NCI-H2171 (cell line): ENCODE data around the gene SH3PXD2A.

Experiments used
- DNase-seq: peaks from one replicate; lab custom pipeline; 2025; lab: John Stamatoyannopoulos, UW

SH3PXD2A gene, protein sequence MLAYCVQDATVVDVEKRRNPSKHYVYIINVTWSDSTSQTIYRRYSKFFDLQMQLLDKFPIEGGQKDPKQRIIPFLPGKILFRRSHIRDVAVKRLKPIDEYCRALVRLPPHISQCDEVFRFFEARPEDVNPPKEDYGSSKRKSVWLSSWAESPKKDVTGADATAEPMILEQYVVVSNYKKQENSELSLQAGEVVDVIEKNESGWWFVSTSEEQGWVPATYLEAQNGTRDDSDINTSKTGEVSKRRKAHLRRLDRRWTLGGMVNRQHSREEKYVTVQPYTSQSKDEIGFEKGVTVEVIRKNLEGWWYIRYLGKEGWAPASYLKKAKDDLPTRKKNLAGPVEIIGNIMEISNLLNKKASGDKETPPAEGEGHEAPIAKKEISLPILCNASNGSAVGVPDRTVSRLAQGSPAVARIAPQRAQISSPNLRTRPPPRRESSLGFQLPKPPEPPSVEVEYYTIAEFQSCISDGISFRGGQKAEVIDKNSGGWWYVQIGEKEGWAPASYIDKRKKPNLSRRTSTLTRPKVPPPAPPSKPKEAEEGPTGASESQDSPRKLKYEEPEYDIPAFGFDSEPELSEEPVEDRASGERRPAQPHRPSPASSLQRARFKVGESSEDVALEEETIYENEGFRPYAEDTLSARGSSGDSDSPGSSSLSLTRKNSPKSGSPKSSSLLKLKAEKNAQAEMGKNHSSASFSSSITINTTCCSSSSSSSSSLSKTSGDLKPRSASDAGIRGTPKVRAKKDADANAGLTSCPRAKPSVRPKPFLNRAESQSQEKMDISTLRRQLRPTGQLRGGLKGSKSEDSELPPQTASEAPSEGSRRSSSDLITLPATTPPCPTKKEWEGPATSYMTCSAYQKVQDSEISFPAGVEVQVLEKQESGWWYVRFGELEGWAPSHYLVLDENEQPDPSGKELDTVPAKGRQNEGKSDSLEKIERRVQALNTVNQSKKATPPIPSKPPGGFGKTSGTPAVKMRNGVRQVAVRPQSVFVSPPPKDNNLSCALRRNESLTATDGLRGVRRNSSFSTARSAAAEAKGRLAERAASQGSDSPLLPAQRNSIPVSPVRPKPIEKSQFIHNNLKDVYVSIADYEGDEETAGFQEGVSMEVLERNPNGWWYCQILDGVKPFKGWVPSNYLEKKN

DNA sequence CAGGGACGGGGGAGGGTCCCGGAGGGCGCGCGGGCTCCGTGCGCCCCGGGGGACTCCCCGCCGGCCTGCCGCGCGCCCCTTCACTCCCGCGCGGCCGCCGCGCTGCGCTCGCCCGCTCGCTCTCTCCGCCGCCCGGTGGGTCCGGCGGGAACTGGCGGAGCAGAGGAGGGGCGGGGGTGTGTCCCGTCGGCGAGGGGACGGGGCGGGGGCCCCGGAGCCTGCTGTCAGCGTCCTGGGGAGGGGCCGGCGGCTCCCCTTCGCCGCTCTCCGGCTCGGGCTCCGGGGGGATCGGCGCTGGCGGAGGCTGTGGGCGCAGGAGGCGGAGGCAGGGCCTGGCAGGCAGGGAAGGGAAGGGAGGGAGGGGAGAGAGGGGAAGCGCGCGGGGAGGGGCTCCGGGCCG, at the start of gene SH3PXD2A:
Gene SH3PXD2A (minus strand): TSS at position 153 of the 400 bp plus-strand sequence. CDS start 310 bp downstream, outside the sequence.
- DNase-seq: peak; percentile 35

DNA sequence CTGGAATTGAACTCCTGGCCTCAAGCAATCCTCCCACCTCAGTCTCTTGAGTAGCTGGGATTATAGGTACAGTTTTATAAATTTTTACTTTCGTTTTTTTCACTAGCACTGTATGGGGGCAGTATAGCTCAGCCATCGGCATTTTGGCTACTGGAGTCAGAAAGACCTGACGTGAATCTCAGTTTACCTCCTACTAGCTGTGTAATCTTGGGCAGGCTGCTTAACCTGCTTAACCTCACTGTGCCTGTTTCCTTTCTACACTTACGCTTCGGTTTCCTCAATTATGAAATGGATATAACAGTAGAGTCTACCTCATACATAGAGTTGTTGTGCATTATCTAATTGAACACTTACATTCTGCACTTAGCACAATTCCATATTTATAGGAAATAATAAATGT, 45.9 kb upstream of the SH3PXD2A start:
- no peak for DNase-seq

DNA sequence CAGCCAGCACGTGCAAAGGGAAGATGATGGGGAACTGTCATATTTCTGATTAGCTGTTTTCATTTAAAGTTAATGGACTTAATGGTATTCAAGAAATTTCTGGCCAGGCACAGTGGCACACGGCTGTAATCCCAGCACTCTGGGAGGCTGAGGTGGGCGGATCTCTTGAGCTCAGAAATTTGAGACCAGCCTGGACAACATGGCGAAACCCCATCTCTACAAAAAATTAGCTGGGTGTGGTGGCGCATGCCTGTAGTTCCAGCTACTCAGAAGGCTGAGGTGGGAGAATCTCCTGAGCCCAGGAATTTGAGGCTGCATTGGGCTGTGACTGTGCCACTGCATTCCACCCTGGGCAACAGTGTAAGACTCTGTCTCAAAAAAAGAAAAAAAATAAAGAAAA, 43.9 kb upstream of the SH3PXD2A start:
- no peak for DNase-seq

DNA sequence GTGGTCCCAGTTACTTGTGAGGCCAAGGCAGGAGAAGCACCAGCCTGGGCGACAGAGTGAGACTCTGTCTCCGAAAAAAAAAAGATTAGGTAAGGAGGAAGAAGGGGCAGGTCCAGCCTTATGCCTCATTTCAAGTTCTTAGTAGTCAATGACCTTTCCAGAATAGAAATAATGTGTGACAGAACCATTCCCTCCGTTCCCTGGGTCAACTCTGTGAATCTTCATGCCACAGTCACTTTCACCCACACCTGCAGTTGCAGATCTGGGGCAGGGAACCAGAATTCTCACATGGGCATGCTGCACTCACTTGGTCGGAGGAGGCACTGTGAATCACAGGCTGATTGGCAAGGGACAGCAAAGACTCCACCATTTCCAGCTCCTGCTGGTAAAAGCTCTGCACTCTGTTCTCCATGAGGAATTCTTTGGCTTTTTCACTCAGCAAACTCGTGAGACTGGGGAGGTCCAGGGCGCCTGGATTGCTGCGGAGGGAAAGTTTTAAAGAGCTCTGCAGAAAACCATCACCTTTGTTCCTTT, 41.9 kb upstream of the SH3PXD2A start:
- no peak for DNase-seq

DNA sequence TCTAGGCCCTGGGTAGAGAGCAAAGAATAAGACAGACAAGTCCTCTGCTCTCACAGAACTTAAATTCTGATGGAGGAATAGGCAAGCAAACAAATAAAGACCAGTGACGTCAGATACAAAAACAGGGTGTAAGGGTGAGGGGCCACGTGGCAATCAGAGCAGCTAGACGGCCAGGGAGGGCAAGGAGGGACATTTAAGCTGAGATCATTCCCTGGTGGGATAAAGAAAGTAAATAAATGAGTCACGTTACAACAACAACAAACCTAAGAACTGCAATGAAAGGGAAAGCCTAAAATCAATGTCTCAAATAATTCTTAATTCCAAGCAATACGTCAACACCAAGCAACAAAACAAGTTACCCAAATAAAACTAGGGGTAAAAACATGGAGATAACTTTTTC, 40.8 kb upstream of the SH3PXD2A start:
- no peak for DNase-seq

DNA sequence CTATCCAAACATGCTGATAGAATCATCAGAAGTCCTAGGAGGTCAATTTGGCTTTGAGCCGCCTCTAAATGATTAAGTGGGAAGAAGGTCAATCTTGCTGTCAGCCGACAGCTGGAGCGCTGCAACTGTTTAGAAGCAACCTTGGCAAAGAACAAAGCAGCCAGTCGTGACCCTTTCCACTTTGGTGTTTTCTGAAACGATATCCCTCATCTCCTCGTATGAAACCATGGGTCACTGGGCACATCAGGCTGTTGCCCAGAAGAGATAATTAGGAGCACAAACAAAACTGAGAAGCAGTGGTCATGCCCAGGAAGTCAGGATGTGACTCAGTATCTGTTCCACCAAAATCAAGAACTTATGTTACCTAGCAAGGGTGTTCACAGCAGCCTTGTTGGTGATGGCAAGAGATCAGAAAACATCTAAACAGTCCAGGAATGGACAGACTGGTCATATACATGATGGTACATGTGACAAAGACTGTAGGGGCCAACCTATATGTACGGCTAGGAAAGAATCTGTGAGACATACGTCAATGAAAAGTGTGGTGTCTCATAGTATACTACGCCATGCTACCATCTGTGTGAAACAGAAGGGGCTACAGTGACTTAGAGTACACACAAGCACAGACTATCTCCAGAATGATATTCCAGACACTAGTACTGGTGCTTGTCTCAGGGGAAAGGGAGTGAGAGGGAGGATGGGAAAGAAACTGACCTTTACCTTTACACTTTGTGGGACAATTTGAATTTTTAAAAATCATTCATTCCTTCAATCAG, 40.2 kb upstream of the SH3PXD2A start:
- DNase-seq: no peak

DNA sequence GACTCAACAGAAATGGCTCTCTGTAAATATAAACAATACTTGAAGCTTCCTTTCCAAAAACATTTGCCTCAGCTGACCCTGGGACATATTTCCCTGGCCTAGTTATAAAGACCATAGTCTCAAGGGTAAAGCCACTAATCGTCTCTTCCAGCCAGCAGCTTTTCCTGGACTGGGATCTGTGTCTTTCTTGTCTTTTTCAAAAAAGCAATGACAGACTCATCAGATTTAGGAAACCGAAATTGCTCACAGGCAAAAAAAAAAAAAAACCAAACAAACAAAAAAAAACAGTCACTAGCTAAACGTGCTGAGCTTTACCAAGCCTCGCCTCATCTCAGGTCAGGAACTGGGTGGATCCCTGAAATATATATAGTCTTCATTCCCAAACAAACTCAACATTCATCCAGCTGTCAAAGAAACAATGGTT, 39.1 kb upstream of the SH3PXD2A start:
- no peak for DNase-seq

DNA sequence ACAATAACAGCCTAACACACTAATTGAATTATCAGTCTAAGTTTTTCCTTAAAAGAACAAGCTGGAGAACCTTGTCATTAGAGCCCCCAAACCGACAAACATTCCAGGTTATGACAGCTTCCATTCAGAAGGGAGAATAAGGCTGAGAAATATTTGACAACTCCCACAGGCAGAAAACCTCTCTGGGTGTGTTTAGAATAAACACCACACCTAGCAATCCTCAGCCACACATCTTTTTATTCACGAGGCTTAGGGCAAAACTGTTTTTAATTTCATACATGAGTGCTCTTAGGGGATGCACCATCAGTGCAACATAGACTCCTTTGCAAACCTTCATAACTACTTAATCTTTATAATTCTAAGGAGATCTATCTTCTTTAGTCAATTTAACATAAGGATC, 38.4 kb upstream of the SH3PXD2A start:
- no peak for DNase-seq

DNA sequence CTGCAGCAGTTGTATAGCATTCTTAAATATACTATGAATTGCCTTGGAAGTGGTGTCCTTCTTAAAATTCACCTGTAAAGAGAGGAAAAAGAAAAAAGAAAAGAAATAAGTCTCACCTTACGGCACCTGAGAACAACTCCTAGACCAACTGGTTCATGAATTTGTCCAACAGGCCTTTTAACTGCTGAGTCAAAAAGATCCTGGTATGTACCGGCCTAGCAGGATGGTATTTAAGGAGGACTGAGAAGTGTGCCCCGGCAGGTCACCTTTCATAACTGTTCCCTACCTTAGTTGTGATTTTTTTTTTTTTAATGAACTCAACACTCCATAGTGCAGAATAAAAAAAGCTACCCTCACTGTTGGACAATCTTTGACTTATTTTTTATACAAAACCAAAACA, 36.8 kb upstream of the SH3PXD2A start:
- no peak for DNase-seq

DNA sequence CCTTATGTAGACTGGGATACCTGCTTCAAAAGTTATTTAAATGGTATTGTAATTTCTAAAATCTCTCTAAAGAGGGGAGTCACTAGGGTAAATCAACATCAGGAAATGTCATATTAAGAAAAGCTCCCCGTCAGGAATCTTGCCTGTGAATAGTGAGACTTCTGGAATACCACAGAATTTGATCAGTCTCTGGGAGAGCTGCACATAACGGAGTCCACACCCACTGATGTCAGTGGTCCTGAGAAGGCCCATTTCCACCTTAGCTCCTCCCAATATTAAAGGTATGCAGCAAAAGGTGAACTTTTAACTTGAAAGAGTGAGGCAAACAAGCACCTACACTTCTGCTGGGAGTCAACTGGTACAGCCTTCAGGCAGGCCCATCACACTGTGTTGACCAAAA, 35.3 kb upstream of the SH3PXD2A start:
- DNase-seq: no peak

DNA sequence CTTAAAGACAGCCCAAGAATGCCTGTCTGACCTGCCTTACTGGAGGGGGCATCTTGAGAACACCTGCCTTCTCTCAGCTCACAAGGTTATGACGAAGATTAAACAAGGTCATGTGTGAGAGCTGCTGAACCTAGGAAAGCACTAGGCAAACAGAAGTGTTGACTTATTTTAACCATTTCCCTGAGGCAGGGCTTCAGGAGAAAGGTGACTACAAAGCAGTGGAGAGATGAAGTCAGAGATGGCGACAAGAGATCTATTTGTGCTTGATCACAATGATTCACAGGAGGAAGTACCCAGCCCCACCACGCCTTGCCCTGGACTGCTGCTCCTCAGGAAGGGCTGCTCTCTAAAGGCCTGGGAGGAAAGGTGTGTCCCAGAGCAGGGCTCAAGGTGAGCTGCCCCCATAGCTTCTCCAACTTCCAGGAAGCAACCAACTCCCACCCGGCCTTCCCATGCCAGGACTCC, 34.9 kb upstream of the SH3PXD2A start:
- no peak for DNase-seq

DNA sequence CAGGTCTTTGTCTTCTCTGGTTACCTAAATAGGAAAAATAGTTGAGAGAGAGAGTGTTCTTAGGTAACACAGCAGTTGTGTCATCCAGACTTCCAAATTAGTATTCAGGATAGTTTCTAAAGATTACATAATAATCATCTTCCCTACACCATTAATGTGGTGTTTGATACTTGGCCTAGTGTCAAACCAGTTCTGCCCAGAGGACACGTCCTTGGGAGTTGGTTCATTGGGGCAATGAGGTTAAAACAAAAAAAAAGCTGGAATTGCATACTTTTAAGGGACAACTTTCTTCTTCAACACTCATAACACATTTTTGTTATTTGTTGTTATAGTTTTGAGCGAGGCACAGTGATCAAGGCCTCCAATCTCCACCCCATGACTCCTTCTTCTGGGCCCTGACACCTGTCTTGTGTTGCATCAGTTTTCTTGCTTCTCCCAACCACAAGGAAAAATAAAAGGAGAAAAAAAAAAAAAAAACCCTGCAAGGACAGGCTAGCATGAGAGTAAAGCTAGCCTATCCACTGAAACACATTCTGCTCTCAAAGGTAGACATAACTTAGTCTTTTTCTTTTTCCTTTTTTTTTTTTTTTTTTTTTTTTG, 33.8 kb upstream of the SH3PXD2A start:
- no peak for DNase-seq

DNA sequence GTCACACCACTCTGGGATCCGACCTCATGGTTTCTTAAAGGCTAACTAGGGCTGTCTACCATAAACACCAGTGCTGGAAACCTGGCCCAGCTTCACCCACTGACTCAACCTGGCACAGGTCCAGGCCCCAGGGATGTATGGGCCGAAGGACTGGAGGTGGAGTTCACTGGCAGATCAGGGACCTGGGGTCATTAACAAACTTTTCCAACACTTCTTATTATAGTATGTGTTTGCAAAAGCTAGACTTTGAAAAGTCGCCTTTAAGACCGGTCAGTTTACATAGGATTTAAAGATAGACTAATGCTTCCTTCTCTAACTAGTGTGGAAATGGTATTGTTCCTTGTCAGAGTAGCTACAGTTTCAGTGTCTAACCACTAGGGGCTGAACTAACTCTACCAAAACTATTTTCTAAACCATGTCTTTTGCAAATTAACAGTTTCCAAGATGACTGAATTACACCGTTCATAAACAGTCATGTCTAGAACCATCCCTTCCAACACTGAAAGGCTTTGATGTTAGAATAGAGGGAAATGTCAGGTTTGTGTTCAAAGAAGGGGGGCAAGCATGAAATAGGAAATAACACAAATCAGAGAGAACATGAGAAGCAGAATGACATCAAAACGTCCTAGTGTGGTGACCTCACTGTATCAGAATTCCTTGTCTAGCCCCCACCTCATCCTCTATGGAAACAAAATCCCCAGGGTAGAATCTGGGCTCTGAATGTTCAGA, 32.9 kb upstream of the SH3PXD2A start:
- DNase-seq: no peak

DNA sequence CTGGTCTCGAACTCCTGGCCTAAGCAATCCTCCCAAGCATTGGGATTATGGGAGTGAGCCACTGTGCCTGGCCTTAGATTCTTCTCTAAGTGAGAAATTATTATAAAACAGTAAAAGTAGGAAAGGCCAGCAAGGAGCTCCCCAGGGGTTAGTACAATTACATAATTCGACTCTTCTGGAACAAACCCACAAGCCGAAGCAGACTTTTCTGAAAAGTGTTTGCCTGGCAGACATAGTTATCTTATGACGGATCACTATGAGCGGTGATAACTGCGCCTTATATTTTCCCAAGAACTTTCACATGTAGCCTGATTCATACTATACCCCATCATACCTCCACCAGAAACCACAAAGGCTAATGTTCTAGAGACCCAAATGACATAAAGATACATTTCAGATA, 30.2 kb upstream of the SH3PXD2A start:
- DNase-seq: no peak

DNA sequence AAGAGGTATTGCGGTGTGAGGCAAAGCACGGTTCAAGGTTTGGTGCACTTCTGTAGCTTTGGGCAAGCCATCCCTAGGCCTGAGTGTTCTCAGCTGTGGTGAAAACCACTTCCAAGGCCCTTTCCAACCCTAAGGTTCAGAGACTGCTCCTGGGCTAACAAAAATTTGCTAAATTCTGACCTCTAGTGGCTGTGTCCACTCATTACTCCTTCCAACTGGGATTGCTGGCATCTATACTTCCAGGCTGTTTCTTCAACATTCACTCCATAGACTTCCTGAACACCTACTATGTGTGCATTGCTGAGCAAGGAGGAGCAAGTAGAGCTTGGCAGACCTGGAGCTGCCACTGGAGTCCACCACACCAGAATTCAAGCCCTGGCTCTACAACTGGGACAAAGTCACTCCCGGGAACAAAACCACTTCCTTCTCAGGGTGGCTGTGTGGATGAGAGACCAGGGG, 29.3 kb upstream of the SH3PXD2A start:
- peak; percentile 9 for DNase-seq

DNA sequence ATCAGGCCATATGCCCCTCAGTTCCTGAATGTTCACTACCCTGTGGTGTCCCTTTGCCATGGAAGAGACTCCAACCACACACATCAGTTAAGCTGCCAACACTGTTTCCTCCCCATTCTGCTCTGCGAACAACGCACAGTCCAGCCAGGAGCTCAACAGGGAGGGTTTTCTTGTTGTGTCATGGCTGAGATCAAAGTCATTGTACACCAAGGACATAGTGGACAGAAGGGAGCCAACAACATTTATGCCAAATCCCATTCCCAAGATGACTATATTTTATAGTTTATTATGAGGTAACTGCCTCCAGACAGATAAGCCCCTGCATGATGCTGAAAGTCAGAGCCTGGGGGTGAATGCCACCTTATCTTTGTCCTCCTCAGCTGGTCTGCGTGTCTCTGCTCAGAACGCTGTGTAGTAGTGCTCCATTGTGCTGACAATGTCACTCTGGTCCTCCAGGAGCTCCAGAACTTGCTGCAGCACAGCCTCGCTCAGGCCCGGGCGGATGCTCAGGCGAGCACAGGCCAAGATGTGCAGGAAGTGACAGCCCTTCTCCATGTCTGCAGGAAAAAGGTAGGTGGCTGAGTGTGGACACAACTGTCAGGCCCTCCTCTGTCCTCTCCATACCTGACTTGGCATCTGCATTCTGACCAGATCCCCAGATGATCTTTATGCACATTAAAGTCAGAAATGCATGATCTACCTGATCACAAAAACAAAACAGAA, 27.1 kb upstream of the SH3PXD2A start:
- DNase-seq: no peak

DNA sequence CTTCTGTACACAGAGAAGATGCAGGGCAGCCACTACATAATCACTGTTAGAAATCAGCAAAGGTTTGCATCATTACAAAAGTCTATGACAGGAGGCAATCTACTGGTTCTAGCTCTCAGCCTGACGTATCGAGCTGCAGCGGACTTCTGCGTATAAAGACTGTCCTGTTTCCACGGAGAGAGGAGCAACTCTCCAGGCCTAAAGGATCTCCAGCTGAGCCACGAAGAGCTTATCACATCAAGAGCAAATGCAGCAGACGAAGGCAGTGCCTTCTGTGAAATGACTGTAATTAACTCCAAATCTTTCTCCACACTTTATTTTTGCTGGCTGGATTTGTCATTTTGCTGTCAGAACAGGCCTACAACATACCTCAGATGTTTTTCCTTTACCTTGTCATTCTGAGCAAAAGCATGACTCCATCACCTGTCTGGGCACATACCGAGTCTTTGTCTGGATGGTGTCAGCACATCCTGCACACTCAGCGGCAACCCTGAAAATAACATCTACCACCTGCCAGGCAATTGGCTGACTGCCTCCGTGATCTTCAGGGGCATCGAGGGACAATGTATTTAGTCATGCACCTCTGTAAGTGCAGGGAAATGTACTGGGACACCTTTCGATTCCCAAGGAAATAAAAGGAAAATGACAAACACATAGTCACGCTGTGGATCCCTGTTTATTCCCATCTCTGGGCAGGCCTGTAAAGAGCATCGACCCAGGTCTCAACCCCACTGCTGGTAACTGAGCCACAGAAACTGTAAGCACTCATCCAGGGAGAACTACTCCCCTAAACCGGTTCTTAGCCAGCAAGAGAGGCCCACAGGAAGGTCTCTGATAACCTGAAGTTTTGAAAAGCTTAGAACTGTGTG, 26.3 kb upstream of the SH3PXD2A start:
- DNase-seq: peak; percentile 33

DNA sequence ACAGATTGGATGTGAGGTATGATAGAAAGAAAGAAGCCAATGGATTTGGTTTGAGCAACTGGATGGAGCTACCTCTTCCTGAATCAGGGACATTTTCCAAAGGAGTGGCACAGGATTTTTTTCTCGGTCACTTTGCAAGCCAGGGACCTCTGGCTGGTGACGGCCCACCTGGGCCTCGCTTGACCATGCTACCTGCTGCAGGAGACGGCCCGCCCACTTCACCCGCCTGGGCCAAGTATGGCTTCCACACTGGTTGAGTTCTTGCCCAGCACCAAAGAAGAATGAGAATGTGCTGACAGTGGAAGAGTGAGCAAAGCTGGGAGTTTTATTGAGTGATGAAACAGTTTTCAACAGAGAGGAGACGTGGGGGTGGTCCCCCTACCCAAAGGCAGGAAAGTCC, 24.5 kb upstream of the SH3PXD2A start:
- DNase-seq: no peak

DNA sequence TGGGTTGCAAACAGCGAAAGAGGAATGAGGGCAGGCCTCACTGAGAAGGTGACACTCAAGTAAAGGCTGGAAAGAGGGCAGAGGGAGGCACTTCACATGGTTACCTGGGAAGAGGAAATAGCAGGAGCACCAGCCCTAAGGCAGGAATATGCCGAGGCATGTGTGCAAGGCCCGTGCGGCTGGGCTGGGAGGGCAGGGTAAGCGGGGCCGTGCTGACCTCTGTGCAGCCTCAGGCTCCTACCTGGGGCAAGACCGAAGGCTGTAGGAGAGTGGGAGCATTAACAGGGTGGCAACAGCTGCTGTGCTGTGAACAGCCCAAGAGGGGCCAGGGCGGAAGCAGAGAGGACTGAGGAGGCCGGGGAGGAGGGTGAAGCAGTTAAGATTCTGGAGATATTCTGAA, 24.0 kb upstream of the SH3PXD2A start:
- no peak for DNase-seq
